A673 (cell line): Measurements from ENCODE around the gene MYO1H. TPM values are rescaled to one million over a fixed set of nuclear protein-coding genes. Genes with fewer than 3 reads are reported as not detected.

Experiments
- BruUV-seq: library from RNA; stranded (reverse); fragments of 400-500 nt; replicated peaks from 2 replicates; lab custom pipeline; 2021; lab: Mats Ljungman, UMichigan
- CTCF ChIA-PET: fragments of 300-600 bp; sonication (Branson Sonifier 250); formaldehyde crosslinking; loops from one replicate; lab custom pipeline; 2022; ENCODE audit warnings: antibody characterized with exemption; lab: Charles Lee
- POLR2A ChIA-PET: fragments of 300-600 bp; sonication (Branson Sonifier 250); formaldehyde crosslinking; loops from one replicate; lab custom pipeline; 2022; ENCODE audit warnings: antibody characterized with exemption; ENCODE audit not compliant: low non-redundant PET; lab: Charles Lee
- DNase-seq: peaks from one replicate; pipeline ENCODE4 v3.0.0-alpha.2; 2015; ENCODE audit warnings: low spot score
- H3K27ac ChIP-seq: fragments of 200-600 bp; sonication (generic); 2 replicates; pipeline ENCODE4 v1.5.1; 2016; ENCODE audit warnings: mixed run types, low read depth, mild to moderate bottlenecking, mixed read lengths, antibody characterized with exemption, low read length; ENCODE audit not compliant: poor library complexity, severe bottlenecking
- H3K27me3 ChIP-seq: fragments of 200-600 bp; sonication (generic); replicated peaks from 2 replicates; pipeline ENCODE4 v1.6.1; 2017; ENCODE audit warnings: mixed run types, low read depth, mild to moderate bottlenecking, mixed read lengths, antibody characterized with exemption, low read length; ENCODE audit not compliant: insufficient read depth, poor library complexity
- H3K36me3 ChIP-seq: fragments of 200-600 bp; sonication (generic); 2 replicates; pipeline ENCODE4 v1.6.1; 2016; ENCODE audit warnings: mixed run types, mild to moderate bottlenecking, mixed read lengths, antibody characterized with exemption, low read length; ENCODE audit not compliant: insufficient read depth, poor library complexity, severe bottlenecking
- H3K4me1 ChIP-seq: fragments of 200-600 bp; sonication (generic); 2 replicates; pipeline ENCODE4 v1.6.1; 2017; ENCODE audit warnings: mixed run types, mild to moderate bottlenecking, mixed read lengths, antibody characterized with exemption, low read length; ENCODE audit not compliant: insufficient read depth, poor library complexity, severe bottlenecking
- H3K4me3 ChIP-seq: fragments of 200-600 bp; sonication (generic); 2 replicates; pipeline ENCODE4 v1.5.1; 2016; ENCODE audit warnings: low read depth, mixed run types, mild to moderate bottlenecking, mixed read lengths, low read length; ENCODE audit not compliant: poor library complexity, severe bottlenecking
- H3K9me3 ChIP-seq: fragments of 200-600 bp; sonication (generic); 2 replicates; pipeline ENCODE4 v1.6.1; 2016; ENCODE audit warnings: mixed run types, low read depth, mild to moderate bottlenecking, mixed read lengths, antibody characterized with exemption, low read length; ENCODE audit not compliant: poor library complexity, severe bottlenecking
- EZH2 ChIP-seq: fragments of 200-600 bp; sonication (generic); IDR thresholded peaks from 2 replicates; pipeline ENCODE4 v1.6.1; 2017; ENCODE audit warnings: borderline replicate concordance, low read depth, mild to moderate bottlenecking, mixed read lengths, antibody characterized with exemption, low read length; ENCODE audit not compliant: poor library complexity, severe bottlenecking
- intact Hi-C: fragments of 100-400 bp; cut with micrococcal nuclease; formaldehyde crosslinking; loops from one replicate; pipeline ENCODE4 v1.10.0; 2022; ENCODE audit not compliant: unreplicated experiment
- total RNA-seq: library from RNA; stranded (reverse); gene quantifications from 2 replicates; pipeline ENCODE4 v1.2.3, GENCODE V29; 2021
- TF ChIP-seq, protein P1 (sequence below): fragments of 300-800, 200-600 bp; sonication (generic); conservative IDR thresholded peaks from 2 replicates; pipeline ENCODE4 v1.5.1; 2017; ENCODE audit warnings: low read depth, mild to moderate bottlenecking, antibody characterized with exemption, low read length, moderate library complexity, mixed read lengths

MYO1H gene
- total RNA-seq, 1 experiment from 2014 or later = not detected

DNA sequence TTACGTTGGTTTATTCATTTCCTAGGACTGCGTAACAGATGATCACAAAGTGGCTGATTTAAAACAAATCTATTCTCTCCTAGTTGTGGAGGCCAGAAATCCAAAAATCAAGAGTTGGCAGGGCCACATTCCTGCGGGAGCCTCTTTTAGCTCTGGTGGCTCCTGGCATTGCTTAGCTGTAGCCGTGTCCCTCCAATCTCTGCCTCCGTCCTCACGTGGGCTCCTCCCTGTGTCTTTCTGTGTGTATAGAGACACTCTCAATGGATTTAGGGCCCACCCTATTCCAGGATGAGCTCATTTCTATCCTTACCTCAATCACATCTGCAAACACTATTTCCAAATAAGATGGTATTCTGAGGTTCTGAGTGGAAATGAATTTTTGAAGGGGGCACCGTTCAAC, 86.9 kb downstream of the MYO1H start:
- no peaks in the 10 kb centered on the region for H3K36me3 ChIP-seq
- no peaks in the 10 kb centered on the region for H3K9me3 ChIP-seq
- no peaks in the 10 kb centered on the region for H3K27me3 ChIP-seq
- no TSS peak for BruUV-seq
- no peak overlapping the region for H3K4me3 ChIP-seq
- ChIA-PET POLR2A (no interaction called here), CTCF (interaction anchor here (1.3 kb wide), 1 partner anchor 43 kb away, joined by 3 read pairs; the partner anchor contains the start of genes KCTD10 and UBE3B)
- no peak for DNase-seq
- TF ChIP-seq, protein P1, sequence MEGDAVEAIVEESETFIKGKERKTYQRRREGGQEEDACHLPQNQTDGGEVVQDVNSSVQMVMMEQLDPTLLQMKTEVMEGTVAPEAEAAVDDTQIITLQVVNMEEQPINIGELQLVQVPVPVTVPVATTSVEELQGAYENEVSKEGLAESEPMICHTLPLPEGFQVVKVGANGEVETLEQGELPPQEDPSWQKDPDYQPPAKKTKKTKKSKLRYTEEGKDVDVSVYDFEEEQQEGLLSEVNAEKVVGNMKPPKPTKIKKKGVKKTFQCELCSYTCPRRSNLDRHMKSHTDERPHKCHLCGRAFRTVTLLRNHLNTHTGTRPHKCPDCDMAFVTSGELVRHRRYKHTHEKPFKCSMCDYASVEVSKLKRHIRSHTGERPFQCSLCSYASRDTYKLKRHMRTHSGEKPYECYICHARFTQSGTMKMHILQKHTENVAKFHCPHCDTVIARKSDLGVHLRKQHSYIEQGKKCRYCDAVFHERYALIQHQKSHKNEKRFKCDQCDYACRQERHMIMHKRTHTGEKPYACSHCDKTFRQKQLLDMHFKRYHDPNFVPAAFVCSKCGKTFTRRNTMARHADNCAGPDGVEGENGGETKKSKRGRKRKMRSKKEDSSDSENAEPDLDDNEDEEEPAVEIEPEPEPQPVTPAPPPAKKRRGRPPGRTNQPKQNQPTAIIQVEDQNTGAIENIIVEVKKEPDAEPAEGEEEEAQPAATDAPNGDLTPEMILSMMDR = no peak
- no peak for TF ChIP-seq EZH2
- no peak overlapping the region for H3K27ac ChIP-seq
- H3K4me1 ChIP-seq = no peaks in the 10 kb centered on the region
- intact Hi-C loops = loop anchor here (5.0 kb wide), 1 partner anchor 43 kb away; the partner anchor contains the start of genes KCTD10 and UBE3B

DNA sequence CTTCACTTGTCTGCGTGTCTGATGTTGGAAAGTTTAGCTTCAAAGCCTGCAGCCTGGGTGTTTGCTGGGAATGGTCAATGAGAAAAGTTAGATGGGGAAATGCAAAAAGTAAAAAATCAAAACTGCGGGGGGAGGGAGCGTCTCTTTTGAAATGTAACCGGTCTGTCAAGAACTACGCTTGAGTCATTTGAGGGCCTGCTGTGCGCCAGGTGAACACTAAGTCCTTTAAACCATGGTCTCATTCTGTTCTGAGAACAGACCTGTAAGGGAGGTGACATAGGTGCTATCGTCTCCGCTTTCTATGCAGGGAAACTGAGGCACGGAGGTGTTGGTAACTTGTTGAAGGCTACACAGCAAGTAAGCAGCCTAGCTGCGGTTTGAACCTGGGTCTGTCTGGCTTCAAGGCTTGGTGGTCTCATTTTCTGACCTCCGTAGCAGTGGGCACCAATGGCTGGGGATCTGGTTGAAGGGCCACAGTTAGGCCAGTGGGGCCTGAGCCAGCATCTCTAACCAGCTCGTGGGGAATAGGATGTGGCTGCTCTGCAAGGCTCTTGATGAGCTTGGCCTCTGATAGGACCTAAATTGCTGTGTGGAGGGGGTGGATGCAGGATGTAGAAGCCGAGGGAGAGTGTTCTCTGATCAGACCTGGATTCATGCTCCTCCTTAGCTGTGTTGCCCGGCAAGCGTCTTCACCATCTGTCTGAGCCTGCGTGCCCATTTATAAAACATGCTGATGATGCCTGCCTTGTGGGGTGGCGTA, 87.9 kb downstream of the MYO1H start:
- BruUV-seq = no TSS peak
- CTCF ChIA-PET = no interaction called here

DNA sequence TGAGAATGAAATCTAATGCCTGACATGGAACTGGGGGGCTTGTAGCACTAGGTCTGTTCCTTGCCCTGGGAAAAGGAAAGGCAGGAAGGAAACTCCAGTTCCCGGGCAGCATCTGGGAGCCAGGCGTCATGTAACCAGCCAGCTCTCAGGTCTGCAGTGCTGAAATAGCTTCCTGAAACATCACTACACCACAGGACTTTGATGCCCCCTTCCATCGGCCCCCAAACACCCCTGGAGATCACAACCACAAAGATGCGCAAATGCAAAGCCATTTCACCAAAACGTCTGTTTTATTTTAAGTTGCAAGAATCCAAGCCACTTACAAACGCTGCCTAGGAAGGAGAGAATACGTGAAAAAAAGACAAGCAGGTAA, 88.5 kb downstream of the MYO1H start:
- no peaks in the 10 kb centered on the region for H3K27me3 ChIP-seq
- H3K4me1 ChIP-seq = no peaks in the 10 kb centered on the region
- DNase-seq = no peak
- no peak for TF ChIP-seq EZH2
- TF ChIP-seq, protein P1 = no peak
- no peak overlapping the region for H3K4me3 ChIP-seq
- no peaks in the 10 kb centered on the region for H3K9me3 ChIP-seq
- no peak overlapping the region for H3K27ac ChIP-seq
- ChIA-PET POLR2A (no interaction called here), CTCF (no interaction called here)
- no TSS peak for BruUV-seq
- intact Hi-C loops = no loop called here
- no peaks in the 10 kb centered on the region for H3K36me3 ChIP-seq

More for the DNA sequence above, 87.9 kb downstream of the MYO1H start:
- intact Hi-C loops = no loop called here
- POLR2A ChIA-PET = no interaction called here
- no peak for DNase-seq
- H3K27ac ChIP-seq = no peak overlapping the region
- no peaks in the 10 kb centered on the region for H3K27me3 ChIP-seq
- no peaks in the 10 kb centered on the region for H3K36me3 ChIP-seq
- H3K9me3 ChIP-seq = no peaks in the 10 kb centered on the region
- TF ChIP-seq, protein P1 = no peak
- TF ChIP-seq EZH2 = no peak
- H3K4me1 ChIP-seq = no peaks in the 10 kb centered on the region
- H3K4me3 ChIP-seq = no peak overlapping the region
